Measurements from ENCODE around the gene ANTXR1. TPM values are rescaled to one million over a fixed set of nuclear protein-coding genes. Genes with fewer than 3 reads are reported as not detected.

The ANTXR1 gene
- total RNA-seq, 5 donors from 2014 or later (not counting 1 experiment from before 2014, with no cell fraction given), result 0.19 to 0.79 (median 0.63) TPM; not detected in 1

GRCh38 chr2:69222953-69223658 is 210.1 kb downstream of the ANTXR1 start:
- H3K27ac Mint-ChIP-seq, result no peak overlapping the region
- no peak overlapping the region for H3K4me3 Mint-ChIP-seq
- H3K9me3 Mint-ChIP-seq, result no peaks in the 10 kb centered on the region
- Histone ChIP-seq H3K4me1 (ENCODE audit: control insufficient read depth in 1 of 2, extremely low read depth in 1 of 2, insufficient read depth in 2 of 2, low read length in 2 of 2) (no peaks in the 10 kb centered on the region), H3K4me3 (ENCODE audit: control insufficient read depth in 1 of 2, extremely low read depth in 1 of 2, low read length in 1 of 2) (no peak overlapping the region), H3K9me3 (no peaks in the 10 kb centered on the region), H3K27ac (ENCODE audit: low read length) (no peak overlapping the region), H3K36me3 (ENCODE audit: control insufficient read depth in 2 of 2, extremely low read depth in 1 of 2, insufficient read depth in 1 of 2, low read length in 1 of 2) (no peaks in the 10 kb centered on the region), H3K27me3 (replicated peaks in 1 of 2; ENCODE audit: control insufficient read depth in 2 of 2, extremely low read depth in 1 of 2, insufficient read depth in 2 of 2, low read length in 1 of 2) (no peaks in the 10 kb centered on the region)
- H3K27me3 Mint-ChIP-seq, result peaks cover 13 to 24% of the 10 kb centered on the region in 2 donors
- ATAC-seq (replicated peaks in 1 of 4), result no peak
- no peaks in the 10 kb centered on the region for H3K4me1 Mint-ChIP-seq
- WGBS (ENCODE audit: insufficient coverage), result no CpG with 5 or more reads among the region's 3 CpGs
- DNase-seq, result no peak
- POLR2A ChIA-PET, result no interaction called here
- CTCF ChIA-PET, result no interaction called here
- H3K36me3 Mint-ChIP-seq, result no peaks in the 10 kb centered on the region

- no peak overlapping the region for H3K27ac ChIP-seq (ENCODE audit: low read length)
- ATAC-seq (replicated peaks in 1 of 4), result no peak
- no peaks in the 10 kb centered on the region for H3K36me3 ChIP-seq (ENCODE audit: control insufficient read depth in 2 of 2, extremely low read depth in 1 of 2, insufficient read depth in 1 of 2, low read length in 1 of 2)
- peaks cover 13 to 25% of the 10 kb centered on the region in 2 donors for H3K27me3 Mint-ChIP-seq
- no peak for DNase-seq
- no peaks in the 10 kb centered on the region for H3K27me3 ChIP-seq (replicated peaks in 1 of 2; ENCODE audit: control insufficient read depth in 2 of 2, extremely low read depth in 1 of 2, insufficient read depth in 2 of 2, low read length in 1 of 2)
- no peak overlapping the region for H3K4me3 ChIP-seq (ENCODE audit: control insufficient read depth in 1 of 2, extremely low read depth in 1 of 2, low read length in 1 of 2)
- no peaks in the 10 kb centered on the region for H3K9me3 ChIP-seq
- H3K4me3 Mint-ChIP-seq, result no peak overlapping the region
- H3K9me3 Mint-ChIP-seq, result no peaks in the 10 kb centered on the region
- H3K4me1 Mint-ChIP-seq, result no peaks in the 10 kb centered on the region
- H3K36me3 Mint-ChIP-seq, result no peaks in the 10 kb centered on the region
- ChIA-PET POLR2A (no interaction called here), CTCF (no interaction called here)
- WGBS (ENCODE audit: insufficient coverage), result no CpG with 5 or more reads among the region's 6 CpGs
- H3K4me1 ChIP-seq (ENCODE audit: control insufficient read depth in 1 of 2, extremely low read depth in 1 of 2, insufficient read depth in 2 of 2, low read length in 2 of 2), result no peaks in the 10 kb centered on the region
- H3K27ac Mint-ChIP-seq, result no peak overlapping the region
These were observed 211.0 kb downstream of the ANTXR1 start for GRCh38 chr2:69223759-69224511.

- Histone ChIP-seq H3K27me3 (replicated peaks in 1 of 2; ENCODE audit: control insufficient read depth in 2 of 2, extremely low read depth in 1 of 2, insufficient read depth in 2 of 2, low read length in 1 of 2) (no peaks in the 10 kb centered on the region), H3K4me3 (ENCODE audit: control insufficient read depth in 1 of 2, extremely low read depth in 1 of 2, low read length in 1 of 2) (no peak overlapping the region), H3K9me3 (no peaks in the 10 kb centered on the region), H3K36me3 (ENCODE audit: control insufficient read depth in 2 of 2, extremely low read depth in 1 of 2, insufficient read depth in 1 of 2, low read length in 1 of 2) (no peaks in the 10 kb centered on the region), H3K4me1 (ENCODE audit: control insufficient read depth in 1 of 2, extremely low read depth in 1 of 2, insufficient read depth in 2 of 2, low read length in 2 of 2) (no peaks in the 10 kb centered on the region), H3K27ac (ENCODE audit: low read length) (no peak overlapping the region)
- Mint-ChIP-seq H3K27me3 (peaks cover 13 to 26% of the 10 kb centered on the region in 2 donors), H3K36me3 (no peaks in the 10 kb centered on the region), H3K27ac (no peak overlapping the region), H3K9me3 (no peaks in the 10 kb centered on the region), H3K4me3 (no peak overlapping the region), H3K4me1 (no peaks in the 10 kb centered on the region)
- DNase-seq (no peak), ATAC-seq (replicated peaks in 1 of 4) (no peak)
- ChIA-PET CTCF (no interaction called here), POLR2A (no interaction called here)
- WGBS (ENCODE audit: insufficient coverage), result 89% methylated on average over 1 of the region's 3 CpGs
These were observed 211.5 kb downstream of the ANTXR1 start for GRCh38 chr2:69224512-69224837.

- no peaks in the 10 kb centered on the region for H3K9me3 ChIP-seq
- H3K9me3 Mint-ChIP-seq, result peaks cover 0 to 2% (median 0%) of the 10 kb centered on the region in 3 donors
- H3K27ac Mint-ChIP-seq, result no peak overlapping the region
- H3K36me3 Mint-ChIP-seq, result no peaks in the 10 kb centered on the region
- peaks cover 10 to 25% of the 10 kb centered on the region in 2 donors for H3K27me3 Mint-ChIP-seq
- H3K36me3 ChIP-seq (ENCODE audit: control insufficient read depth in 2 of 2, extremely low read depth in 1 of 2, insufficient read depth in 1 of 2, low read length in 1 of 2), result no peaks in the 10 kb centered on the region
- no peaks in the 10 kb centered on the region for H3K4me1 ChIP-seq (ENCODE audit: control insufficient read depth in 1 of 2, extremely low read depth in 1 of 2, insufficient read depth in 2 of 2, low read length in 2 of 2)
- no peak overlapping the region for H3K27ac ChIP-seq (ENCODE audit: low read length)
- DNase-seq (no peak), ATAC-seq (replicated peaks in 1 of 4) (no peak)
- POLR2A ChIA-PET, result no interaction called here
- CTCF ChIA-PET, result no interaction called here
- H3K4me1 Mint-ChIP-seq, result no peaks in the 10 kb centered on the region
- H3K27me3 ChIP-seq (replicated peaks in 1 of 2; ENCODE audit: control insufficient read depth in 2 of 2, extremely low read depth in 1 of 2, insufficient read depth in 2 of 2, low read length in 1 of 2), result no peaks in the 10 kb centered on the region
- H3K4me3 ChIP-seq (ENCODE audit: control insufficient read depth in 1 of 2, extremely low read depth in 1 of 2, low read length in 1 of 2), result no peak overlapping the region
- no peak overlapping the region for H3K4me3 Mint-ChIP-seq
- 43% methylated on average over 1 of the region's 2 CpGs for WGBS (ENCODE audit: insufficient coverage)
These were observed 213.0 kb downstream of the ANTXR1 start for GRCh38 chr2:69225933-69226332.

GRCh38 chr2:69226903-69227302 is 213.9 kb downstream of the ANTXR1 start:
- no CpG with 5 or more reads among the region's 3 CpGs for WGBS (ENCODE audit: insufficient coverage)
- no peak for DNase-seq
- no peaks in the 10 kb centered on the region for H3K36me3 Mint-ChIP-seq
- ChIA-PET POLR2A (no interaction called here), CTCF (no interaction called here)
- H3K9me3 ChIP-seq, result no peaks in the 10 kb centered on the region
- H3K9me3 Mint-ChIP-seq, result peaks cover 0 to 4% (median 0%) of the 10 kb centered on the region in 3 donors
- no peaks in the 10 kb centered on the region for H3K36me3 ChIP-seq (ENCODE audit: control insufficient read depth in 2 of 2, extremely low read depth in 1 of 2, insufficient read depth in 1 of 2, low read length in 1 of 2)
- no peak overlapping the region for H3K27ac ChIP-seq (ENCODE audit: low read length)
- no peak overlapping the region for H3K27ac Mint-ChIP-seq
- no peak overlapping the region for H3K4me3 Mint-ChIP-seq
- H3K27me3 ChIP-seq (replicated peaks in 1 of 2; ENCODE audit: control insufficient read depth in 2 of 2, extremely low read depth in 1 of 2, insufficient read depth in 2 of 2, low read length in 1 of 2), result peaks cover 0 to 3% of the 10 kb centered on the region in 2 experiments
- no peaks in the 10 kb centered on the region for H3K4me1 ChIP-seq (ENCODE audit: control insufficient read depth in 1 of 2, extremely low read depth in 1 of 2, insufficient read depth in 2 of 2, low read length in 2 of 2)
- H3K4me1 Mint-ChIP-seq, result no peaks in the 10 kb centered on the region
- no peak overlapping the region for H3K4me3 ChIP-seq (ENCODE audit: control insufficient read depth in 1 of 2, extremely low read depth in 1 of 2, low read length in 1 of 2)
- H3K27me3 Mint-ChIP-seq, result peaks cover 14 to 33% of the 10 kb centered on the region in 2 donors
- no peak for ATAC-seq (replicated peaks in 1 of 4)

GRCh38 chr2:69227716-69228115 is 214.7 kb downstream of the ANTXR1 start:
- H3K9me3 Mint-ChIP-seq, result peaks cover 0 to 4% (median 0%) of the 10 kb centered on the region in 3 donors
- no peaks in the 10 kb centered on the region for H3K4me1 Mint-ChIP-seq
- H3K27ac Mint-ChIP-seq, result no peak overlapping the region
- no peaks in the 10 kb centered on the region for H3K36me3 Mint-ChIP-seq
- Histone ChIP-seq H3K36me3 (ENCODE audit: control insufficient read depth in 2 of 2, extremely low read depth in 1 of 2, insufficient read depth in 1 of 2, low read length in 1 of 2) (no peaks in the 10 kb centered on the region), H3K4me1 (ENCODE audit: control insufficient read depth in 1 of 2, extremely low read depth in 1 of 2, insufficient read depth in 2 of 2, low read length in 2 of 2) (no peaks in the 10 kb centered on the region), H3K27me3 (replicated peaks in 1 of 2; ENCODE audit: control insufficient read depth in 2 of 2, extremely low read depth in 1 of 2, insufficient read depth in 2 of 2, low read length in 1 of 2) (peaks cover 0 to 3% of the 10 kb centered on the region in 2 experiments), H3K9me3 (no peaks in the 10 kb centered on the region), H3K4me3 (ENCODE audit: control insufficient read depth in 1 of 2, extremely low read depth in 1 of 2, low read length in 1 of 2) (no peak overlapping the region), H3K27ac (ENCODE audit: low read length) (no peak overlapping the region)
- CTCF ChIA-PET, result no interaction called here
- POLR2A ChIA-PET, result interaction anchor here in 1 of 2 donors (0.5 kb wide), 1 partner anchor 376 kb away, joined by 3 read pairs; no protein-coding TSS in a partner anchor
- peaks cover 14 to 29% of the 10 kb centered on the region in 2 donors for H3K27me3 Mint-ChIP-seq
- DNase-seq, result no peak
- ATAC-seq (replicated peaks in 1 of 4), result no peak
- no peak overlapping the region for H3K4me3 Mint-ChIP-seq

Measured in T-cell (primary cell).